Measurements from ENCODE around the gene MTMR2.

The MTMR2 gene

DNA sequence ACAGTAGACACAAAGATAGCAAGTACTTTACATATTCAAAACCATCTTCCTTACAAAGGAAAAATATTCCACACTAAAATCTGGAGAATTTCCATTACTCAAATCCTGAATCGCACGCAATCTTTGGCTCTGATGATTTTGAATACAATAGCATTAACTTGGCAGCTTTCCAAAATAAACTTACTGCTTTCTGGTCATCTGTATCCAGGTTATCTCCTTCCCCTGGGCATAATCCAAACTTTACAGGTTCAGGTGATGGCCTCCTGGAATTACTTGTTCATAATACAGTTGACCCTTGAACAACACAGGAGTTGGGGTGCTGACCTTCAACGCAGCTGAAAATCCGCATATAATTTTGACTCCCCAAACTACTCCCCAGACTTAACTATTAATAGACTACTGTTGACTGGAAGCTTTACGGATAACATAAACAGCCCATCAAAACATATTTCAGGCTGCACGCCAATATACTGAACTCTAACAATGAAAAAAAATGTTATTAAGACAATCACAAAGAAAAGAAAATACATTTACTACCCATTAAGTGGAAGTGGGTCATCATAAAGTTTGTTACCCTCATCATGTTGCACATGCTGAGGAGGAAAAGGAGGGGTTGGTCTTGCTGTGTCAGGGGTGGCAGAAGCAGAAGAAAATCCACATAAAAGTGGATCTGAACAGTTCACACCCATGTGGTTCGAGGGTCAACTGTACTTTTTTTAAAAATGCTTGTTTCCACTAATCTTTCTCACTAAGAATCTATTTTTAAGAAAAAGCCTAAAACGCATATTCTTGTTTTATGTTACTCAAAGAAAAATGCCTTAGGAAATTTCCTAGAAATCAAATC lies 6.5 kb downstream of the MTMR2 start:
- no peak for DNase-seq

DNA sequence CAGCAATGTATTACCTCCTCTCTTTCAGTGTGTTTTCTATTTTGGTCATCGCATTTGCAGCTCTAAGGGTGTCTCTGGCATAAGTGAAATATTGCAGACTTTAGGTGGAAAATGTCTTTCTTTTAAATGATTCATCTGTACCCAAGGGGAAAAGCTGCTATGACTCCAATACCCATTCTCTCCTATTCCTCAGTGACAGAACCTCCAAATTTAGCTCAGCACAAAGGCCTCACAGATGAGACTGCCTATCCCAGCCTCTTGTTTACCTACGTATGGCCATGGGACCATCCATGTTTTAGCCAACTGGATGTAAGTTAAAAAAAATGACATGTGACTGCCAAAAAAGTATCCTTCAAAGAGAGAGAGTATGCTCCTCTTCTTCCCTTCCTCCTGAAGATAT lies 7.9 kb downstream of the MTMR2 start:
- no peak for DNase-seq

DNA sequence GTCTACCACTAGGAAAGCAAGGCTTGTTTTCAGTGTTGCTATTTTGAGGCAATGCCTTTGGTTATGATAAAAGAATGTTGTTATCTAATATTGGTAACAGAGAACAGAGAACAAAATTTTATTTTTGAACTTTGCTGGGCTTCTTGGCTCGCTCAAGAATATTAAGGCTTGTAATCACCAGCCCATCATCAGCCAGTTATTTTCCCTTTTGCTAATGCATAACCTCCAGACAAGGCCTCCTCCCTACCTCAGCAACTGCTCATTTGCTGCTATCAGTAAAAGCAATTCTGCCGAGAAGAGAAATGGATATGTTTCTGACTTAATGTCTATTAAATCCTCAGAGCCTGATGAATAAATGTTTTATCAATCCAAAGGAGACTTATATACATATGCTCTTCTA lies 8.9 kb downstream of the MTMR2 start:
- DNase-seq = no peak

- DNase-seq = no peak
Measured at GRCh38 chr11:95913830-95914615, 9.9 kb downstream of the MTMR2 start.

GRCh38 chr11:95912902-95913560 lies 10.9 kb downstream of the MTMR2 start:
- DNase-seq = no peak

GRCh38 chr11:95911369-95911759 lies 12.5 kb downstream of the MTMR2 start:
- no peak for DNase-seq

DNA sequence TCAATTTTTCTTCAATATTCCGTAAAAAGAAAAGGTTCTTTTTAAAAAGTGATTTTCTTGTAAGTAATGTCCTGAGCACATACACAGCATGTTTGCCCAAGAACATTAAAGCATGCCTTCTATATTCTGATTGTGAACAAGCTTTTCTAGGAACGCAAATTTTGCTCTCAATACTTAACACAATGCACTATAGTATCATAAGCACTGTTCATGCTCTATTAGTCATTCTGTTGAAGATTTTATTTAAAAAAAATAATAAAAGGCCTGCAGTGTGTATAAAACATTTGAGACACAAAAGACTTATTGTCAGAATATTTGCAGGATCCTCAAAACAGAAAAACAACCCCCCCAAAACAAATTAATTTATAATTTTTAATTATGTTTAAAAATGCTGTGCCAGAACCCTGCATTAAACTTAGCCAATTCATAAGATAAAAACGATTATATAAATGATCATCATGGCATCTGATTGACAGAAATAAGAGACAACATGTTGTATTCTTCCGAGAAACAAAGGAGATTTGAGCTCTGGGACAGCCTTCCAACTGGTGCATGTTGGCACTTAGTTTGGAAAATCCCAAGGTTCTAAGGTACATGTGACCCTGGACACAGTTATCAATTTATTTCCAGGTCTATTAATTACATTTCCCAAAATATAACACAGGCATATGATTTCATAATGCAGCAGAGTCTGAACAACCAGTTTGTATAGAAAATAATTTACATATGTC lies 13.1 kb downstream of the MTMR2 start:
- DNase-seq = no peak

DNA sequence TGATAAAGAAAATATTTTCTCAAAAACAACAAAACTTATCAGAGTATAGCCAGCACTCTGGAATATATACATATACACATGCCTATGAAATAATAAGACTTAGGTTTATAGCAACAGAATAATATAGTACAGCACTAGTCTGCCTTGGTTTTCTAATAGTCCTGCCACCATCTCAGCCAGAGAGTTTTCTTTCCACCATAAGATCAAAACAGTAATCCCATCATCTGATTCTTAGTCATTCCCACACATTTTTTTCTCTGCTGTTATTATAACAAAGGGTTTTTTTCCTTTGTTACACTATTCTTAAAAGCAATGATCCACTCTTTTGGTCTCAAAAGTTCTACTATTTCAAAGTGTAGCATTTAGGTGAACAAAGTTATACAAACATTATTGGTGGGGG lies 15.1 kb downstream of the MTMR2 start:
- DNase-seq = no peak

GRCh38 chr11:95907476-95907875 lies 16.4 kb downstream of the MTMR2 start:
- DNase-seq = no peak

DNA sequence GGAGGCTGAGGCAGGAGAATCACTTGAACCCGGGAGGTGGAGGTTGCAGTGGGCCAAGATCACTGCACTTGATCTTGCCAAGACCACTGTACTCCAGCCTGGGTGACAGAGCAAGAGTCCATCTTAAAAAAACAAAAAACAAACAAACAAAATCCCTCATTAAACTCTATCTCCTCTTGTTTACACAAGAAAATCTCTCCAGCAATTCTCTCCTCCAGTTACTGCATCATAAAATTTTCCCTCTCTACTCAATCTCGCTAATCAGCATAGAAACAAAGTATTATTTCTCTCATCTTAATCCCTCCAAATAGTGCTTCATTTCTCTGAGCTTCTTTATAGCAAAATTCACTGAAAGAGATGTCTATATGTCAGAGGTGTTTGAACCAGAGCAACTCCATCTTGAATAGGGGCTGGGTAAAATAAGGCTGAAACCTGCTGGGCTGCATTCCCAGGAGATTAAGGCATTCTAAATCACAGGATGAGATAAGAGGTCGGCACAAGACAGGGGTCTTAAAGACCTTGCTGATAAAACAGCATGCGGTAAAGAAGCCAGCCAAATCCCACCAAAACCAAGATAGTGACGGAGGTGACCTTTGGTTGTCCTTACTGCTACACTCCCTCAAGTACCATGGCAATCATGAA lies 19.8 kb downstream of the MTMR2 start:
- no peak for DNase-seq

- DNase-seq = no peak
Measured at GRCh38 chr11:95898782-95899181, 25.1 kb downstream of the MTMR2 start.

DNA sequence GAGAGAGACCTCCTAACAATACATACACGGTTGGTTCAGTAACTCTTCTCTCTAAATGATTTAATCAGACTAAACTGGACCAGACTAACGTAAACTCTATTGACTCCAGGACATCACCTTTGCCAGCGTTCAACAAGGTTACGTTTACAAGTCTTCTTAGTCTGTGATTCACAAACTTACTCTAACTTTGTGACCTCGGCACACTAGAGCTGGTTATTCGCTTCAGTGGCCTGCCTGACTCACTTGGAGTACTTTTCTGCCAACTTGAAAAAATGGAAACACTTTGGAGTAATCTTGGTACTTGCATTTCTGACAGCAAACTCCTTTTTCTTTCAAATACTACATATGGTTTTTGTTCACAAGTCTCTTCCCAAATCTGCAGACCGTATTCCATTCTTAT lies 26.2 kb downstream of the MTMR2 start:
- DNase-seq = no peak

GRCh38 chr11:95895815-95896214 lies 28.1 kb downstream of the MTMR2 start:
- no peak for DNase-seq

GRCh38 chr11:95892892-95893570 lies 30.9 kb downstream of the MTMR2 start:
- DNase-seq = no peak

DNA sequence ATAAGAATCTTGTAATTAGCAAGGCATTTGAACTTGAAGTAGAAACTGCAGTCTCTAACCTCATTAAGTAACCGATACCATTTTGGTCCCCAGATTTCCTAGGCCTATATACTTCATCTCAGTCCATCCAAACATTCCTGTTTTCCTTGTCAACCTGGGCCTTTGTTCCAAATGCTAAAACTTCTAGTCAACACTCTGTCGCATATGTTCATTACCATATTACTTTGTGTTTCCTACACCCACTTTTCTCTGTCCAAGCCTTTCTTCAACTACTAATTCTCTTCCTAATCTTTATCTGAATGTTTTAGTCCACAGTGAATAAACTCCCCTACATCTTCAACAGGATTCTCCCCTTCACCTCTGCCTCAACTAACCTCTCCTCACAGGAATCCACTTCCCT lies 31.4 kb downstream of the MTMR2 start:
- DNase-seq = no peak

DNA sequence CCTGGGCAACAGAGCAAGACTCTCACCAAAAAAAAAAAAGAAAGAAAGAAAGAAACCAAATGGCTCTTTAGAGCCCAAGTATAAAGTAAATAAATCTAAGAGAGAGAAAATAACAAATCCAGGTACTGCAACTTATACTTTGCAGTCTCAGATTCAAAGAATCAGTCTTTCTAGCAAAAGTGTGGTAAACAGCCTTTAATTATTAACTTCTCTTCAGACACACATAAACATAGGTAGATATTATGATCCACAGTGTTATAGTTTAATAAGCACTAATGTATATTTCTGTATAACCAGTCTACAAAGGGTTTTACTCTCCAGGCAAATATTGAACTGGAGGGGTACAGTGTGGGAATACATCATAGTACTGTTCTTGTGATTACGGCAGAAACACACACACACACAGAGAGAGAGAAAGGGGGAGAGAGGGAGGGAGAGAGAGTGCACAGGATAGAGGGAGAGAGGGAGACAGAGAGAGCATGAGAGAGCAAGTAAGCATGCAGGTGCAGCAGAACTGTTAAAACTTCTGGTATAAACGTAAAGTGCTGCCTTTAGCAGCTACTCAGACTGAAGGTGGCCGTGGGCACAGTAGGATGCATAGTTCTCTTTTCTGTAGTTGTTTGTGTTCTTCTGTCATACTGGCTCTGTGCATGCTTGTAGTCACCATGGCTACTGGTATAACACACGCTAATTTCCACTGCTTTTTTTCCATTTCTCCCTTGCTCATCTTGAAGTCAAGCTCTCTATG lies 32.3 kb downstream of the MTMR2 start:
- DNase-seq = no peak

DNA sequence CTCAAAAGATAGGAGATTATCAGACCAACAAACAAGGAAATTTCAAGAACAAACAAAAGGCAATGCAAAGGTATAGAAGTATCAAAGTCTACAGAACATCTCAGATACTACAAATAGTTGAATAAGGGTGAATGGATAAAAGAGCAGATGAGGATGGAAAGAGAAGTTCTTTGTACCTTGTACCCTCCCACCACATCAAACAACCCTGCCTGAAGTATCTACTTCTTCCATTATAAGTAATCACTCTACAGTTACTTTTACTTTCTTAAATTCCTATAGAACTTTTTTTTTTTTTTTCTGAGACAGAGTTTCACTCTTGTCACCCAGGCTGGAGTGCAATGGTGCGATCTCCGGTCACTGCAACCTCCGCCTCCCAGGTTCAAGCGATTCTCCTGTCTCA lies 35.1 kb downstream of the MTMR2 start:
- DNase-seq = no peak

DNA sequence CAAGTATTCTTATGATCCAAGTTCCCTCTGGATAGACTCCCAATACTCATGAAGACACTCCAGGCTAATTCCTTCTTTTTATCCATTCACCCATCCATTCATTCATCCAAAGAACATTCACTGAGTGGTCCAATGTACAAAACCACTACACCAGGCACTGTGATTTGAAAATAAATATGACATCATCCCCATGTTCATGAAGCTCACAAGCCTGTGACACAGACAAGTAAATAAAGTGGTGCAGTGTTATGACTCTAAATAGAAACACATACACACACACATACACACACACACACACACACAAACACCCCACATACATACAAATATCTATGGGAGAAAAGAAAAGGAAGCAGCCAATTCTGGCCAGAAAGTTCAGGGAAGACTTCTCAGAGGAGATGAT lies 35.5 kb downstream of the MTMR2 start:
- DNase-seq = no peak

- DNase-seq = no peak
Measured at GRCh38 chr11:95886462-95886861, 37.4 kb downstream of the MTMR2 start.

DNA sequence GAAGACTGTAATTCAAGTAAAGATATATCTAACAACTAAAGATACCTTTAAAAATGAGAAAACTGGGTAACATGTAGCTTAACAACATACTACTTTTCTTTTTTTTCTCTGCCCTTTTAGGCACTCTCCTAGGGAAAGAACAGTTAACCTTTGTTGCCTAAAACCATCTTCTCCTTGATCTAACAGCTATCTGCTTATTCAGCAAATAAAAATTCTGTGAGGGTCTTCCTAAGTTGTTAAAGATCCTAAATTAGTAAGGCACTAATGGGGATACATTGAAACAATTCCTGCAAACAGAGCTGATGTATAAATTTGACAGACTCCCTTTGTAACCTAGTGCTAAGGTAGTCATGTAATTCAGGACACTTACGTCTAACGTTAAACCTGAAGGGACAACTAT lies 39.1 kb downstream of the MTMR2 start:
- no peak for DNase-seq

DNA sequence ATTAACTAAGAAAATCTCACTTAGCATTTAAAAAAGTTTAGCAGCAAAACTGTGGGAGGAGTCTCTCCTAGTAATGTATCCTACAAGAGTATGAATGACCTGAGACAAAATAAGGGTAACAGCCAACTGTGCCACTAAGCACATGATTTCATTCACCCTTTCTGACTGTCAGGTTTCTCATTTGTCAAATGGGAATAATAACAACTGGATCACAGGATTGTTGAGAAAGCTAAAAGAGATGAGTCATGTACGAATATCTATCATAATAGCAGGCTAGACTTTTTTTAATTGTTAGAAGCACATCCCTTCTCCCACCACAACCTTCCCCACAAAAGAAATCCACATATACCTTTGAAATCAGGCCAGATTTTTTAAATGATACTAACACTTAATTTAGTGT lies 39.5 kb downstream of the MTMR2 start:
- no peak for DNase-seq

Measured in NCI-H524 treated with DMSO at 0.1 percent for 48 hours (cell line).